Measurements from ENCODE around the gene TRIP6.
"Not testable (repeated sequence)": the region's sequence is repeated elsewhere in the genome, so short reads cannot be mapped to it uniquely, and the experiment has no call there.

The TRIP6 gene

DNA sequence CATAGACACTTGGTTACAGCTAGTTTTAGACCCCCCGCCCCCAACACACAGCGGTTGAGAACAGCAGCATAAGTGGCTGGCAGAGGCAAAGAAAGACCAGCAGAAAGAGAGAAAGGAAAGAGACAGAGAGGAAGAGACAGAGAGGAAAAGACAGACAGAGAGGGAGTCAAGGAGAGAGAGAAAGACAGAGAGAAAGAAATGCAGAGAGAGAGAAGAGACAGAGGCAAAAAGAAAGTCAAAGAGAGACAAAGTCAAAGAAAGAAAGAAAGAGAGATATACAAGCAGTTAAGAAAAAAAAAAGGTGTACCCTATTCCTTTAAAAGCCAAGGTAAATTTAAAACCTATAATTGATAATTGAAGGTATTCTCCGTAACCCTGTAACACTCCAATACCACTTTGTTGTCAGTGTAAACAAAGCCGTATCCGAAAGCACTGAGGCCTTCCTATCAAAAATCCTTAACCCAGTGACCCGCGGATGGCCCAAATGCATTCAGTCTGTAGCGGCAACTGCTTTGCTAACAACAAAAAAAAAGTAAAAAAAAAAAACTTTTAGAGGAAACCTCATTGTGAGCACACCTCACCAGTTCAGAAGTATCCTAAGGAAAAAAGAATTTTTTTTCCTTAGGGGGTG lies 26.6 kb upstream of the TRIP6 start:
- DNase-seq = no peak

DNA sequence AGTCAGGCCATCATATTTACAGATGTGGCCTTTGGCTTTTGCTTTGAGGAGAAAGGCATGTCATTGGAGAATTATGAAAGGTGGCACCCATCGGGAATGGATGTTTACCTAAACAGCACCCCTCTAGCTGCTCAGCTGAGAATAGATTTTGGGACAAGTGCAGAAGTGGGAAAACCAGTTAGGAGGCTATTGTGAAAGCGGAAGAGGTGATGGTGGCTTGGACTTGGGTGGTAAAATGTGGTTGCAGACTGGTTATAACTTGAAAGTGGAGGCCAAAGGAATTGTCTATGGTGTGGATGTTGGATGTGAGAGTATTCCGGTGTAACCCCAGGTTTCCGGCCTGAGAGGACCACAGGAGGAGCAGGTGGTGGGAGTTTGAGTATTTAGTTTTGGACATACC lies 19.8 kb upstream of the TRIP6 start:
- DNase-seq = no peak

DNA sequence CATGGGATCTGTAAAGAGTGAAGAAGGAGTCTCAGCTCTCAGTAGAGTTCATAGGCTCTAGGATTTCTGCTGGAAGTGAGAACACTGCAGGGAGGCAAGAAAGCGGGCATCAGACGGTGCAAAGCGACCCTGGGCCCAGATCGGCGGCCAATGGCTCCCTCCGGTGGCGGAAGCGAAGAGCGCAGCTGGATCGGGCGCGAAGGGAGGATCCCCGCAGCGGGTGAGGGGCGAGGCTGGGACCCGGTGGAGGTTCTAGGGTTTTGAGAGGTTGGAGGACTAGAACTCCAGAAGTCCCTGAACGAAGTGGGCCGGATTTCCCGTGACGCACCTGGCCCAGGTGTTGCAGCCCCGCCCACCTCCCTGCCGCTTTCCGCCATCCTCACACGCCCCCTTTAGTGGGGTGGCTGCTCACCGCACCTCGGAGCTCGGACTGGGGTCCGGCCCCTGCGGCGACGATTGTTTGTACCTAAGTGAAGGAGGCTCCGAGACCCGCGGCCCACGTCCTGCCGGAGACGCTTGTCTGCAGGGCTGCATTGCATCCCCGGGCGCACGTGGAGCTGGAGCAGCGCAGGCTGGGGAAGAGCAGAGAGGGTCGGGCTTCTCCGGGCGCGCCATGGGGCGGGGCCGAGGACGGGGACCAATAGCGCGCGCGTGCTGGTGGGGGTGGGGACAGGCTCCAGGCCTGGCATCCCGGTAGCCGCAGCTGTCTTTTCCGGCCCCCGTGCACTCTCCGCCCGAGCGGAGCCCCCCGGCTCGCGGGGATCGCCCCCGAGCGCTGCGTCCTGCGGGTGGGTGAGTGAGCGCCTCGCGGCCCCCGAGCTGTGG lies 14.9 kb upstream of the TRIP6 start, which contains the start of gene SLC12A9:
Gene SLC12A9 (plus strand): TSS at position 666 of the 825 bp plus-strand sequence. CDS start 1,485 bp downstream, outside the sequence.
- DNase-seq = peak; percentile 85

DNA sequence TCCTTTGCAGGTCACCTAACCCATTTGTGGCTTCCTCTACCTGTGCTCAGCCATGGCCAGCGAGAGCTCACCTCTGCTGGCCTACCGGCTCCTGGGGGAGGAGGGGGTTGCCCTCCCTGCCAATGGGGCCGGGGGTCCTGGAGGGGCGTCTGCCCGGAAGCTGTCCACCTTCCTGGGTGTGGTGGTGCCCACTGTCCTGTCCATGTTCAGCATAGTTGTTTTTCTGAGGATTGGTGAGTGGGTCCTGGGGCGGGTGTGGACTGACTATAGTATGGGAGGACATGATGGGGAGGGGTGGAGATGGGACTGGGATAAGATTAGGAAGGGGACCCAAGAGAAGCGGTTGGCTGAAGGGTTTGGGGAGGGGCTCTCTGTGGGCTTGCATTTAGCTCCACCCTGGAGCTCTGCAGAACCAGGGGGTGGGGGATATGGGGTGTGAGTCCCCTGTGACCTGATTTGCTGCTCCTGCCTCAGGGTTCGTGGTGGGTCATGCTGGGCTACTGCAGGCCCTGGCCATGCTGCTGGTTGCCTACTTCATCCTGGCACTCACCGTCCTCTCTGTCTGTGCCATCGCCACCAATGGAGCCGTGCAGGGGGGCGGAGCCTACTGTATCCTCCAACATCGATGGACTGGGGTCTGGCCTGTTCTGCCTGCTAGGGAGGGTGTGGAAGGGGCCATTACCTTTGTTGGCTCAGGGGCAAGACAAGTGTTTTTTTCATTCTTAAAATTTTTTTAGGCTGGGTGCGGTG lies 12.9 kb upstream of the TRIP6 start:
- DNase-seq = no peak

DNA sequence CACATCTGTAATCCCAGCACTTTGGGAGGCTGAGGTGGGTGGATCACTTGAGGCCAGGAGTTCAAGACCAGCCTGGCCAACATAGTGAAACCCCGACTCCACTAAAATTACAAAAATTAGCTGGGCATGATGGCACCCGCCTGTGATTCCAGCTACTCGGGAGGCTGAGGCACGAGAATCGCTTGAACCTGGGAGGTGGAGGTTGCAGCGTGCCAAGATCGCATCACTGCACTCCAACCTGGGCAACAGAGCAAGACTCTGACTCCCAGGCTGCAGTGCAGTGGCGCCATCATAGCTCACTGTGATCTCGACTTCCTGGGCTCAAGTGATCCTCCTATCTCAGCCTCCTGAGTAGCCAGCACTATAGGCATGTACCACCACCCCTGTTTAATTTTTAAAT lies 12.3 kb upstream of the TRIP6 start:
- not testable (repeated sequence) for DNase-seq

DNA sequence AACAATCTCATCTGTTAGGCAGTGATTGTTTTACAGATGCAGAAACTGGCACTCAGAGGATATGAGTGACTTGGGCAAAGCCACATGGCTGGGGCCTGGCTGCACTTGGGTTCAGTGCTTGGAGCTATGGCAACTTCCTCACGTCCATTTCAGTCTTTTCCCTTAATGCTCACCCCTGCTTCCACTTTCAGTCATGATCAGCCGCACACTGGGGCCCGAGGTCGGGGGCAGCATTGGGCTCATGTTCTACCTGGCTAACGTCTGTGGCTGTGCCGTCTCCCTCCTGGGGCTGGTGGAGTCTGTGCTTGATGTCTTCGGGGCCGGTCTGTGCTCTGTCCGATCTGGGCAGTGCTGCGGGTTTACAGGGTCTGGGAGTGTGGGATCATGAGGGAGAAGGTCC lies 11.7 kb upstream of the TRIP6 start:
- no peak for DNase-seq

DNA sequence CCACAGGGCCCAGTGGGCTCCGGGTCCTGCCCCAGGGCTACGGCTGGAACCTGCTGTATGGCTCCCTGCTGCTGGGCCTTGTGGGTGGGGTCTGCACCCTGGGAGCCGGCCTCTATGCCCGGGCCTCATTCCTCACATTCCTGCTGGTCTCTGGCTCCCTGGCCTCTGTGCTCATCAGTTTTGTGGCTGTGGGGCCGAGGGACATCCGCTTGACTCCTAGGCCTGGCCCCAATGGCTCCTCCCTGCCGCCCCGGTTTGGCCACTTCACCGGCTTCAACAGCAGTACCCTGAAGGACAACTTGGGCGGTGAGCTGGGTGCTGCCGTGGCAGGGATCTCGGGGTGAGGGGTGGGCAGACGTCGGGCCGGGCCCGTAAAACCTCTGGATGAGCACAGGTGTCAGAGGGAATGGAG lies 10.3 kb upstream of the TRIP6 start:
- DNase-seq = no peak

DNA sequence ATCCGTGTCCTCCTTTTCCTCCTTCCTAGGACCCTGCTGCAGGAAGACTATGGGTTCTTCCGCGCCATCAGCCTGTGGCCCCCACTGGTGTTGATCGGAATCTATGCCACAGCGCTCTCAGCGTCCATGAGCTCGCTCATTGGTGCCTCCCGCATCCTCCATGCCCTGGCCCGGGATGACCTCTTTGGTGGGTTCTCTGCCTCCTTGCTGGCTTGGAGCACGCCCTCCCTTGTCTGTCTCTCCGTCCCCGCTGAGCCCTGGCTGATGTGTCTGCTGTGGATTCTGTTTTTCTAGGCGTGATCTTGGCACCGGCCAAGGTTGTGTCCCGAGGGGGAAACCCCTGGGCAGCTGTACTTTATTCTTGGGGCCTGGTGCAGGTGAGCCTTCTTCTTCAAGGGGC lies 7.3 kb upstream of the TRIP6 start:
- DNase-seq = no peak

DNA sequence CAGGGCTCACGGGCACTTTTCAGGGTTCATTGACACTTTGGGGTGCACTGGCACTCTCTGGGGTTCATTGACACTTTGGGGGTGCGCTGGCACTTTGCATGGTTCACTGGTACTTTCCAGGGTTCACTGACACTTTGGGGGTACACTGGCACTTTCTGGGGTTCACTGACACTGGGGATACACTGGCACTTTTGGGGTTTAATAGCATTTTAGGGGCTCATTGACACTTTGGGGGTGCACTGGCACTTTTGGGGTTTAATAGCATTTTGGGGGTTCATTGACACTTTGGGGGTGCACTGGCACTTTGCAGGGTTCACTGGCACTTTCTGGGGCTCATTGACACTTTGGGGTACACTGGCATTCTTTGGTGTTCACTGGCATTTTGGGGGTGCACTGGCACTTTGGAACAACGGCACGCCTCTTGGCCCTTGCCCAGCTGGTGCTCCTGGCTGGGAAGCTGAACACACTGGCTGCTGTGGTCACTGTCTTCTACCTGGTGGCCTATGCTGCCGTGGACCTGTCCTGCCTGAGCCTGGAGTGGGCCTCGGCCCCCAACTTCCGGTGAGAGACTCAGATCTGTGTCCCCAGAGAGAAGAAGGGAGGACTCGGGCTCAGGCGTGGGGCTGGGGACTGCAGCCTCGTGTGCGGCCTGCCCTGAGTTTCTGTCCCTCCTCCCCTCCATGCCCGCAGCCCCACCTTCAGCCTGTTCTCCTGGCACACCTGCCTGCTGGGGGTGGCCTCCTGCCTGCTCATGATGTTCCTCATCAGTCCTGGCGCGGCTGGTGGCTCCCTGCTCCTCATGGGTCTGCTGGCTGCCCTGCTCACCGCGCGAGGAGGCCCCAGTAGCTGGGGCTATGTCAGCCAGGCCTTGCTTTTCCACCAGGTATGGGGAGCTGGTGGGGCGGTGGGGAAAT lies 6.2 kb upstream of the TRIP6 start:
- no peak for DNase-seq

DNA sequence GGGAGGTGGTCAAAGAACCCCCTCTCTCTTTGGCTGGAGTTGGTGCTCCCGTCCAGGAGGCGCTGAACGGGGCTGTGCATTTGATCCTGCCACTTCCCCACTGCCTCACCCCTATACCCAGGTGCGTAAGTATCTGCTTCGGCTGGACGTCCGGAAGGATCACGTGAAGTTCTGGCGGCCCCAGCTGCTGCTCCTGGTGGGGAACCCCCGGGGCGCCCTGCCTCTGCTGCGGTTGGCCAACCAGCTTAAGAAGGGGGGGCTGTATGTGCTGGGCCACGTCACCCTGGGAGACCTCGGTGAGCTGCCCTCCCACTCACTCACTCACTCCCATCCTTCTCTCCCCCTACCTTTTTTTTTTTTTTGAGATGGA lies 5.6 kb upstream of the TRIP6 start:
- DNase-seq = no peak

DNA sequence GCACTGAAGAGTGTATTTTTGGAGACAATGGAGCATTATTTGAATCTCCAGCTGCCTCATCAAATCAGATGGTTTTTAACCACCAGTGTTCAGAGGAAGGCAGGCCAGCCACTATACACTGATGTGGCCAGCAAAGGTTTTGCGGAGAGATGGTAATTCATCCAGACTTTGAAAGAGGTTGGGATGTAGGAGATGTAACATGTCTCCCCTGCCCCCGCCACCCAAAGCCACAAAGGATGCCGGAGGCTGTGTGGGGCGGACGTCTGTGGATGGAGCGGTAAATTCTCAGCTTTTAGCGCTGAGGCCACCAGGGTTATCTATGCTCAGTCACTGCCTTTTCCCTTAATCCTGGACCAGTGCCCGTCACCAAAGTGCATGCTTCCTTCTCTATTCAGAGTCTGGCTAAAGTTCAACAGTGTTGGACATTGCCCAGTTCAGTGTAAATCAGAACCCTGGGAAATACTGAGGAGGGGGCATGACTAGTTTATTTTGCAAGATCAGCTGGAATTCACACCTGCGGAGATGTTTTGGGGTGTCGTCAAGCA lies 3.7 kb upstream of the TRIP6 start:
- no peak for DNase-seq

DNA sequence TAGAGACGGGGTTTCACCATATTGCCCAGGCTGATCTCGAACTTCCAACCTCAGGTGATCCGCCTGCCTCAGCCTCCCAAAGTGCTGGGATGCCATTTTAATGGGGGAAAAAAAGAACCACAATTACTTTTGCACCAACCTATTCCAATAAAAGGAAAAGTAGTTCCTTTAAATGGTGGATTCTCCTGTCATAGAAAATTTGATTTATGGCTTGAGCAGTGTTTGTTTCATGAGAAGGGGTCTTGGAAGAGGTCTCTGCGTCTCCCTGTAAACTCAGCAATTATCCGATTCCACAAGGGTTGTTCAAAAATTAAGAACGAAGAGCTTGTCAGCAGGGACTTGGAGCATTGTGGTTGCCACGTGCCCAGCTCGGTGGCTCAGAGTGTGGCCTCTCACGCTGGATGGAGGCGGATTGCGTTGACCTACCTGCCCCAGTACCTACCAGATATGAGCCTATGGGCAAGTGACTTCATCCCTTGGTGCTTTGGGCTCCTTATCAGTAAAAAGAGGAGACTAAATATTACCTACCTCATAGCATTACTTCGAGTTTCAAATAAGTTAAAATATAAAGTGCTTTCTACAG lies 2.8 kb upstream of the TRIP6 start:
- DNase-seq = no peak

DNA sequence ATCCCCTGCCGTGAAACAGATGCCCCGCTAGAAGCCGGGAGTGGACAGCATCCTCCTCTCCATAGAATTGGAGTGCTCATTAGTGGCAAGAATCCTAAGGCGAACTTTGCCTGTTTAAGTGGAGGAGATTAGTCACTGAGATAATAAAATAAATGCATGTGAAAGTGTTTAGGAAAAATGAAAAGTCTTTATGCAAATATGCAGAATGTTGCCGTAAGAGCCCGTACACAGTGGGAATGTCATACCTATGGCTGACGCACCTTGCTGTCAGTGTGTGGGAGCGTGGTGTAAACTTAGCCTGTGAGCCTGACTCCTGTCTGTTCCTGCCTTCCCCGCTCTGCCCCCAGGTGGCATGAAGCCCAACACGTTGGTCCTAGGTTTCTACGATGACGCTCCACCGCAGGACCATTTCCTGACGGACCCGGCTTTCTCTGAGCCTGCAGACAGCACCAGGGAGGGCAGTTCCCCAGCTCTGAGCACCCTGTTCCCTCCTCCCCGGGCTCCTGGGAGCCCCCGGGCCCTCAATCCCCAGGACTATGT lies 1.7 kb upstream of the TRIP6 start:
- DNase-seq = no peak

DNA sequence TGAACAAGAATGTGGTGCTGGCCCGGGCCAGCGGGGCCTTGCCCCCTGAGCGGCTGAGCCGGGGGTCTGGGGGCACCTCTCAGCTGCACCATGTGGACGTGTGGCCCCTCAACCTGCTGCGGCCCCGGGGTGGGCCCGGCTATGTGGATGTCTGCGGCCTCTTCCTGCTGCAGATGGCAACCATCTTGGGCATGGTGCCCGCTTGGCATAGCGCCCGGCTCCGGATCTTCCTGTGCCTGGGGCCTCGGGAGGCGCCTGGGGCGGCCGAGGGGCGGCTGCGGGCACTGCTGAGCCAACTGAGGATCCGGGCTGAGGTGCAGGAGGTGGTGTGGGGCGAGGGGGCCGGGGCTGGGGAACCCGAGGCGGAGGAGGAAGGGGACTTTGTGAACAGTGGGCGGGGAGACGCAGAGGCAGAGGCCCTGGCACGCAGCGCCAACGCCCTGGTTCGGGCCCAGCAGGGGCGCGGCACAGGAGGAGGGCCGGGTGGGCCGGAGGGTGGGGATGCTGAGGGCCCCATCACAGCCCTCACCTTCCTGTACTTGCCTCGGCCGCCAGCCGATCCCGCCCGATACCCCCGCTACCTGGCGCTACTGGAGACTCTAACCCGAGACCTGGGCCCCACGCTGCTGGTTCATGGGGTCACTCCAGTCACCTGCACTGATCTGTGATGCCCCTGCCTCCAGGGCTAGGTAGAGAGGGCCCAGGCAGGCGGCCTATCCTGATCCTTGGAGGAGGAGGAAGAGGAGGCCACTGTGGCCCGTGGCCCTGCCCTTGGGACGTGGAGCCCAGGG lies 1.1 kb upstream of the TRIP6 start:
- DNase-seq = peak; percentile 41

DNA sequence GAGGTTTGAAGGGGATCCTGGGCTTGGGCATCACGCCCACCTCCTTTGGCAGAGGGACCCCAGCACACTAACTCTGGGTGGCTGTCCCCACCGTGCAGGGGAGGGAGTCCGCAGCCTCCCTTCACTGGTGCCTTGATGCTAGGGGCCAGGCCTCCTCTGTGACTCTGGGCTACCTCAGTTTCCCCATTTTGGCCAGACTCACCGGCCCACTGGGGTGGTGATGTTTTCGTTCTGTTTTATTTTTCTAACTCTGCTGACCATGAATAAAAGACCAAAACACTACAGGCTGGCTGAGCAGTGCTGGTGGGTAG lies 503 bp upstream of the TRIP6 start:
- DNase-seq = no peak

DNA sequence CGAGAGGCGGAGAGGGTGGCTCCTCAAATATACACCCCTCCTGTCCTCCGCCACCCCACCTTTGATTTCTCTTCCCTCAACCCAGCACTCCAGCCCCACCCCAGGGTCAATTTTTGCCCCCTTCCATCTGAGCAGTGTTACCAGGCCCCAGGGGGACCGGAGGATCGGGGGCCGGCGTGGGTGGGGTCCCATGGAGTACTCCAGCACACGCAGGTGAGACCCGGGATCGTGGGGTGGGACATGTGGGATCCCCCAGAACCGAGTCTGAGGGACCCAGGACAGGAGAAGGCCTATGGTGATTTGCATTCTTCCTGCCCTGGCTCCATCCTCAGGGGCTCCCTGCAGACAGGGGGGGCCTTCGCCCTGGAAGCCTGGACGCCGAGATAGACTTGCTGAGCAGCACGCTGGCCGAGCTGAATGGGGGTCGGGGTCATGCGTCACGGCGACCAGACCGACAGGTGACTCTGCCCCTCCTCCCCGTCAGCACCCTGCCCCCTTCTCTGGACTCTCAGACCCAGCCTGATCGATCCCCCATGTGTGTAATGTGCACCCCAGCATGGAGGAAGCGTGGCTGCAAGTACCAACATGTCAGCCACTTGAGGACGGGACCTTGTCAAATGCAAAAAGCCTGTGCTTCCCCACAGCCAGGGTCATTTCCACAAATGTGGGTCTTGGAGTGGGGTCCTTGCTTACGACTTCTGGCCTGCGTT lies 744 bp downstream of the TRIP6 start:
- DNase-seq = no peak

DNA sequence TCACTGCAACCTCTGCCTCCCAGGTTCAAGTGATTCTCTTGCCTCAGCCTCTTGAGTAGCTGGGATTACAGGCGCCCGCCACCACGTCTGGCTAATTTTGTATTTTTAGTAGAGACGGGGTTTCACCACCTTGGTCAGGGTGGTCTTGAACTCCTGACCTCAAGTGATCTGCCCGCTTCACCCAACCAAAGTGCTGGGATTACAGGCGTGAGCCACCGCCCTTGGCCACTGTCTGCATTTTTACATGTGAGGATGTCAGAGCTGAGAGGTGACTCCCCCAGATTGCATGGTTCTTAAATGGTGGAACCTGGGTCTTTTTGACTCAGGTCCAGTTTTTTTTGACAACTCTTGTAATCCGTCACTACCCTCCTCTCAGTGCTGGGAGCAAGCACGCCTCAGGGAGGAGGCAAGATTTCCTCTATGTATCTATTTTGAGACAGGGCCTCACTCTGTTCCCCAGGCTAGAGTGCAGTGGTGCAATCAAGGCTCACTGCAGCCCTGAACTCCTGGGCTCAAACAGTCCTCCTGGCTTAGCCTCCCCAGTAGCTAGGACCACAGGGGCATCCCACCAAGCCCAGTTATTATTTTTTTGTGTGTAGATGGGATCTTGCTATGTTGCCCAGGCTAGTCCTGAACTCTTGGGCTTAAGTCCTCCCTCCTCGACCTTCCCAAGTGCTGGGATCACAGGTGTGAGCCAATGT lies 6.6 kb downstream of the TRIP6 start:
- DNase-seq = no peak

DNA sequence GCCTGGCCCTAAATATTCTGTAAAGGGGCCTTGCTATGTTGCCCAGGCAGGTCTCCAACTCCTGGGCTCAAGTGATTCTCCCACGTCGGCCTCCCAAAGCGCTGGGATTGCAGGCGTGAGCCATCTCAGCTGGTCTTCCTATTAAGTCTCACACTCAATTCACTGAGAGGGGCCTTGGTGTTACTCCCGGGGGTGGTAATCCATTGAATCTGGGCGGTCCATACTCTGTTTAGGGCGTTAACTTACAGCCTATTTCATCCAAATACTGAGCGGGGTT lies 7.1 kb downstream of the TRIP6 start:
- no peak for DNase-seq

DNA sequence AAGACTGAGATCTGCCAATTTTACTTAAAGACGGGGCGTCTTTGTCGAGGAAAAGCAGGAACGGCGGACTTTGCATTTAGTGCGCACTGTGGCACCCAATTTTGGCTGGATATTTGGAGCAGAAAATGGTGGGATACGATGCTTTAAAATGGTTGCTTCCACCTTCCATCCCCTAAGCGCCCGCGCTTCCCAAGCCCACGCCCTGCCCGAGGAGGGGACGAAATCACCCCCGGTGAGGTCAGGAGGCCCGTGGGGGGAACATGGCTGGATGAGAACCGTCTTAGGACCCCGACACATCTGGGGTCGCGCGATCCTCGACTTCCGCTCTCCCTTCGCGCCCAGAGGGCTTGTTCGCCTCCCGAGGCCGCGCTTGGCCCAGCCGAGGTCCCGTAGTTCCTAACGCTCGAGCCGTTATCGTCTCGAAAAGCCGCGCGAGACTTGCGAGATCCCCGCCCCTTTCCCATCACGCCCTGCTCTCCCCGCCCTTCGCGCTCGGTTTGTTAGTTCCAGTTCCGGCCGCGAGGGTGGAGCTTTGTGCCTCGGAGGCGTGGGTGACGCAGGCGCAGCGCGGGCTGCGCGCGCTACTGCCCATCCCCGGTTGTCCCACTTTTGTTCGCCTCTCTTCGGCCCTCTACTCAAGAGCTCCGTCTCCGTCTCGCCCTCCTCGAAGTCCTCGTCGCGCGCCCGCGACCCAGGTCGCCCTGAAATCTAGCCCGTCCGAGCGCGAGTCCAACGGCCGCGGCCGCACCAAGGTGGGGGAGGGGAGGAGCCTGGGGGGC lies 7.6 kb downstream of the TRIP6 start, which contains the start of gene SRRT:
Gene SRRT (plus strand): TSS at position 527 of the 779 bp plus-strand sequence. CDS start 488 bp downstream, outside the sequence.
- DNase-seq = peak; percentile 99

All from COR-L47 (cell line).